Lung (tissue), 12 donors: ENCODE results near the gene FADS6. TPM values are rescaled to one million over a fixed set of nuclear protein-coding genes. Genes with fewer than 3 reads are reported as not detected.

Experiments used
- ATAC-seq: fragments of 200-7000 bp; cut with Tn5 transposase; one replicate; pipeline ENCODE4 v1.9.1; 2020; ENCODE audit warnings: moderate number of reproducible peaks; ENCODE audit not compliant: insufficient read depth, low FRiP score
- DNase-seq, 3 donors: peaks; one replicate each; pipeline ENCODE4 v3.0.0-alpha.2; 2013 to 2017
- H3K27ac ChIP-seq, 2 donors: one replicate each; pipeline ENCODE4 v1.5.1; 2013; ENCODE audit warnings: mild to moderate bottlenecking in 2 of 2, moderate library complexity in 2 of 2, control low read depth in 1 of 2, inconsistent platforms in 1 of 2, low read depth in 1 of 2, low read length in 1 of 2
- H3K27me3 ChIP-seq, 3 donors: one replicate each; pipeline ENCODE4 v1.5.1; 2013; ENCODE audit warnings: low read length in 2 of 3; ENCODE audit not compliant: control insufficient read depth in 3 of 3, insufficient read depth in 3 of 3
- H3K36me3 ChIP-seq, 4 donors: one replicate each; pipeline ENCODE4 v1.5.1; 2013; ENCODE audit warnings: low read length in 4 of 4, mild to moderate bottlenecking in 1 of 4, moderate library complexity in 1 of 4; ENCODE audit not compliant: control insufficient read depth in 4 of 4, insufficient read depth in 4 of 4
- H3K4me1 ChIP-seq, 5 donors: one replicate each; pipeline ENCODE4 v1.5.1; 2013; ENCODE audit warnings: low read length in 5 of 5, mild to moderate bottlenecking in 2 of 5, moderate library complexity in 1 of 5; ENCODE audit not compliant: control insufficient read depth in 5 of 5, insufficient read depth in 5 of 5
- H3K4me3 ChIP-seq: one replicate; pipeline ENCODE4 v1.5.1; 2013; ENCODE audit warnings: mild to moderate bottlenecking, control low read depth, moderate library complexity
- H3K9ac ChIP-seq, 2 donors: one replicate each; pipeline ENCODE4 v1.5.1; 2013; ENCODE audit warnings: low read length in 2 of 2, control low read depth in 1 of 2; ENCODE audit not compliant: insufficient read depth in 1 of 2
- H3K9me3 ChIP-seq, 4 donors: one replicate each; pipeline ENCODE4 v1.5.1; 2013; ENCODE audit warnings: low read length in 3 of 4, mild to moderate bottlenecking in 1 of 4, moderate library complexity in 1 of 4; ENCODE audit not compliant: control insufficient read depth in 4 of 4, insufficient read depth in 3 of 4
- CTCF ChIP-seq: IDR thresholded peaks from 2 replicates; pipeline ENCODE4 v1.5.1; 2012; ENCODE audit warnings: mild to moderate bottlenecking; ENCODE audit errors: control extremely low read depth, extremely low read depth
- WGBS, 2 donors: extraction: QIAGEN DNeasy Blood & Tissue Kit; methylation state at CpG; one replicate each; pipeline ENCODE4 v1.1.7; 2013; 5-methylcytosine and 5-hydroxymethylcytosine counted together
- polyA plus RNA-seq, 2 donors: library from polyadenylated mRNA; stranded (reverse); fragments of 200-250 nt; gene quantifications; one replicate each; pipeline ENCODE4 v1.2.1, GENCODE V29; 2013
- total RNA-seq, 2 donors: library from RNA; depleted of rRNA in 1 of 2; stranded (reverse); fragments of >200 nt in 1 of 2; gene quantifications; one replicate each; pipeline ENCODE4 v1.2.1, GENCODE V29; 2014 to 2021
- donor health status: control.
- donor health status: control.
- donor health status: Bipolar disorder and iron deficiency.
- donor health status: healthy.
- donor health status: DM: yes; HTN: yes; CAD: no.

Gene FADS6
- total and polyA plus RNA-seq, 4 donors = not detected

- Histone ChIP-seq H3K4me1 (peaks cover 0 to 16% (median 3%) of the 10 kb centered on the region in 5 donors), H3K27me3 (peaks cover 0 to 61% (median 60%) of the 10 kb centered on the region in 3 donors), H3K9ac (no peak overlapping the region), H3K27ac (no peak overlapping the region), H3K36me3 (no peaks in the 10 kb centered on the region), H3K9me3 (no peaks in the 10 kb centered on the region), H3K4me3 (no peak overlapping the region)
- peak; percentile 71 for TF ChIP-seq CTCF
- 3% methylated on average over 59 of the region's 59 CpGs for WGBS, 2 donors
- DNase-seq (peak; percentile 17 to 49 (median 48)), ATAC-seq (peak; percentile 81)
Measured at GRCh38 chr17:74923538-74924249, 30.3 kb upstream of the FADS6 start.

GRCh38 chr17:74922694-74923537 lies 29.5 kb upstream of the FADS6 start, which contains the start of gene USH1G:
TSS of gene USH1G (minus strand) at chr17:74923255. CDS start at chr17:74923073, 182 bp downstream.
- Histone ChIP-seq H3K27me3 (peaks cover 0 to 57% (median 56%) of the 10 kb centered on the region in 3 donors), H3K4me3 (no peak within 1 kb of the TSS), H3K36me3 (no peaks in the 10 kb centered on the region), H3K9me3 (no peaks in the 10 kb centered on the region), H3K4me1 (peaks cover 0 to 16% (median 3%) of the 10 kb centered on the region in 5 donors), H3K9ac (no peak within 1 kb of the TSS), H3K27ac (no peak within 1 kb of the TSS)
- ATAC-seq = no peak
- WGBS, 2 donors = 5 to 7% methylated on average over 41 to 57 of the region's 57 CpGs
- no peak for TF ChIP-seq CTCF
- DNase-seq = peak in 1 of 3 donors; percentile 13

- peak in 1 of 3 donors; percentile 15 for DNase-seq
- no peak for ATAC-seq
- TF ChIP-seq CTCF = no peak
- Histone ChIP-seq H3K4me1 (peaks cover 0 to 16% (median 3%) of the 10 kb centered on the region in 5 donors), H3K9me3 (no peaks in the 10 kb centered on the region), H3K4me3 (no peak overlapping the region), H3K27me3 (peaks cover 0 to 54% (median 51%) of the 10 kb centered on the region in 3 donors), H3K36me3 (no peaks in the 10 kb centered on the region), H3K27ac (no peak overlapping the region), H3K9ac (no peak overlapping the region)
- 52 to 71% methylated on average over 6 of the region's 6 CpGs for WGBS, 2 donors
Measured at GRCh38 chr17:74922172-74922571, 28.7 kb upstream of the FADS6 start.
